NCI-H1930 (cell line): Measurements from ENCODE around the gene ECE1.
A peak's percentile ranks its signal among the peaks of the same experiment; 100 is the strongest.
"Not testable (repeated sequence)": the region's sequence is repeated elsewhere in the genome, so short reads cannot be mapped to it uniquely, and the experiment has no call there.

Source experiments
- DNase-seq, 2 experiments: peaks; one replicate each; lab custom pipeline; 2025; lab: John Stamatoyannopoulos, UW

ECE1 gene

GRCh38 chr1:21291184-21291583 is 921 bp upstream of the ECE1 start:
- DNase-seq = no peak

GRCh38 chr1:21290546-21290944 is 282 bp upstream of the ECE1 start:
- DNase-seq = no peak

- DNase-seq = no peak
These were observed 1.1 kb downstream of the ECE1 start for GRCh38 chr1:21289127-21289526.

- DNase-seq = no peak
These were observed 2.3 kb downstream of the ECE1 start for GRCh38 chr1:21287905-21288514.

- not testable (repeated sequence) for DNase-seq
These were observed 4.9 kb downstream of the ECE1 start for GRCh38 chr1:21285386-21285785.

GRCh38 chr1:21285055-21285372 is 5.2 kb downstream of the ECE1 start:
- DNase-seq = no peak

- no peak for DNase-seq
These were observed 5.8 kb downstream of the ECE1 start for GRCh38 chr1:21284206-21285054.

- no peak for DNase-seq
These were observed 6.7 kb downstream of the ECE1 start for GRCh38 chr1:21283524-21283923.

- not testable (repeated sequence) for DNase-seq
These were observed 8.2 kb downstream of the ECE1 start for GRCh38 chr1:21282020-21282419.

GRCh38 chr1:21280482-21280881 is 9.8 kb downstream of the ECE1 start:
- DNase-seq = no peak

- no peak for DNase-seq
These were observed 10.2 kb downstream of the ECE1 start for GRCh38 chr1:21280011-21280471.

- DNase-seq = no peak
These were observed 11.1 kb downstream of the ECE1 start for GRCh38 chr1:21278860-21279845.

GRCh38 chr1:21278208-21278859 is 11.9 kb downstream of the ECE1 start:
- DNase-seq = no peak

- DNase-seq = no peak
These were observed 13.1 kb downstream of the ECE1 start for GRCh38 chr1:21277180-21277579.

GRCh38 chr1:21272540-21272939 is 17.7 kb downstream of the ECE1 start:
- no peak for DNase-seq

- no peak for DNase-seq
These were observed 18.7 kb downstream of the ECE1 start for GRCh38 chr1:21271550-21271949.

GRCh38 chr1:21270086-21270689 is 20.1 kb downstream of the ECE1 start:
- peak; percentile 24 to 33 for DNase-seq

GRCh38 chr1:21269461-21270085 is 20.7 kb downstream of the ECE1 start:
- no peak for DNase-seq

GRCh38 chr1:21268281-21269239 is 21.7 kb downstream of the ECE1 start:
- DNase-seq = no peak
